Fibroblast of pulmonary artery (primary cell): ENCODE results near the gene NANP.

Experiments
- DNase-seq: peaks from one replicate; pipeline ENCODE4 v3.0.0-alpha.2; 2010; ENCODE audit warnings: low read depth
- H3K4me3 ChIP-seq: replicated peaks from 2 replicates; pipeline ENCODE4 v1.5.1; 2011; ENCODE audit warnings: low read depth, mild to moderate bottlenecking, control low read depth, low read length, moderate library complexity
- TF ChIP-seq, protein P1 (sequence below): IDR thresholded peaks from 2 replicates; pipeline ENCODE4 v1.5.1; 2011; ENCODE audit warnings: mild to moderate bottlenecking, control low read depth, low read length, inconsistent platforms; ENCODE audit errors: missing control alignments

NANP gene

DNA sequence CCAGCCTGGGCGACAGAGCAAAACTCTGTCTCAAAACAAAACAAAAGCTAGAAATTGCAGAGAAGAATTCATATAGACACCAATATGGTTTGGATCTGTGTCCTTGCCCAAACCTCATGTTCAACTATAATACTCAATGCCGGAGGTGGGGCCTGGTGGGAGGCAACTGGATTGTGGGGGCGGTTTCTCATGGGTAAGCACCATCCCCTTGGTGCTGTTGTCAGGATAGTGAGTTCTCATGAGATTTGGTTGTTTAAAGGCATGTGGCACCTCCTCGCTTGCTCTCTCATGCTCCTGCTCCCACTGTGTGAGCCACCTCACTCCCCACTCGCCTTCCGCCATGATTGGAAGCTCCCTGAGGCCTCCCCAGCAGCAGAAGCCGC is 53.7 kb downstream of the NANP start:
- no peak overlapping the region for H3K4me3 ChIP-seq
- TF ChIP-seq, protein P1, sequence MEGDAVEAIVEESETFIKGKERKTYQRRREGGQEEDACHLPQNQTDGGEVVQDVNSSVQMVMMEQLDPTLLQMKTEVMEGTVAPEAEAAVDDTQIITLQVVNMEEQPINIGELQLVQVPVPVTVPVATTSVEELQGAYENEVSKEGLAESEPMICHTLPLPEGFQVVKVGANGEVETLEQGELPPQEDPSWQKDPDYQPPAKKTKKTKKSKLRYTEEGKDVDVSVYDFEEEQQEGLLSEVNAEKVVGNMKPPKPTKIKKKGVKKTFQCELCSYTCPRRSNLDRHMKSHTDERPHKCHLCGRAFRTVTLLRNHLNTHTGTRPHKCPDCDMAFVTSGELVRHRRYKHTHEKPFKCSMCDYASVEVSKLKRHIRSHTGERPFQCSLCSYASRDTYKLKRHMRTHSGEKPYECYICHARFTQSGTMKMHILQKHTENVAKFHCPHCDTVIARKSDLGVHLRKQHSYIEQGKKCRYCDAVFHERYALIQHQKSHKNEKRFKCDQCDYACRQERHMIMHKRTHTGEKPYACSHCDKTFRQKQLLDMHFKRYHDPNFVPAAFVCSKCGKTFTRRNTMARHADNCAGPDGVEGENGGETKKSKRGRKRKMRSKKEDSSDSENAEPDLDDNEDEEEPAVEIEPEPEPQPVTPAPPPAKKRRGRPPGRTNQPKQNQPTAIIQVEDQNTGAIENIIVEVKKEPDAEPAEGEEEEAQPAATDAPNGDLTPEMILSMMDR: no peak
- no peak for DNase-seq

DNA sequence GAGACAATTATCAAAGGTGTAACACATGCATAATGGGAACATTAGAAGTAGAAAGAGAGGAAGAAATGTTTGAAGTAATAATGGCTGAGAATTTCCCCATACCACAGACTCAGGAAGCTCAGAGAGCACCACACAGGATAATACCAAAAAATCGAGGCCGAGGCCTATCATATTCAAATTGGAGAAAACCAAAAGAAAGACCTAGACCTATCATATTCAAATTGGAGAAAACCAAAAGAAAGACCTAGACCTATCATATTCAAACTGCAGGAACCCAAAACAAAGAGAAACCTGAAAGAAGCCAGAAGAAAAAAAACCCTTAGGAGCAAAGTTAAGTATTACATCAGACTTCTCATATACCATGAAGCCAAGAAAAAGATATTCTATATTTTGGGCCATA is 56.5 kb downstream of the NANP start:
- no peak overlapping the region for H3K4me3 ChIP-seq
- no peak for DNase-seq
- TF ChIP-seq, protein P1: no peak

DNA sequence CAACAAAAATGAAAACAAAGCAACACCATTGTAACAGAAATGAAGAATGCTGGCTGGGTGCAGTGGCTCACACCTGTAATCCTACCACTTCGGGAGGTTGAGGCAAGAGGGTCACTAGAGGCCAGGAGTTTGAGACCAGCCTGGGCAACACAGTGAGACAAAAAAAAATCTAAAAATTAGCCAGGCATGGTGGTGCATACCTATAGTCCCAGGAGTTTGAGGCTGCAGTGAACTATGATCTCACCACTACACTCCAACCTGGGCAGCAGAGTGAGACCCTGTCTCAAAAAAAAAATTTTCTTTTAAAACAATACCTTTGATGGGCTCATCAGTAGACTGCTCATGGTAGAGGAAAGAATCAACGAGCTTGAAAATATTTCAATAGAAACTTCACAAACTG is 57.0 kb downstream of the NANP start:
- H3K4me3 ChIP-seq: no peak overlapping the region
- TF ChIP-seq, protein P1: no peak
- DNase-seq: no peak

DNA sequence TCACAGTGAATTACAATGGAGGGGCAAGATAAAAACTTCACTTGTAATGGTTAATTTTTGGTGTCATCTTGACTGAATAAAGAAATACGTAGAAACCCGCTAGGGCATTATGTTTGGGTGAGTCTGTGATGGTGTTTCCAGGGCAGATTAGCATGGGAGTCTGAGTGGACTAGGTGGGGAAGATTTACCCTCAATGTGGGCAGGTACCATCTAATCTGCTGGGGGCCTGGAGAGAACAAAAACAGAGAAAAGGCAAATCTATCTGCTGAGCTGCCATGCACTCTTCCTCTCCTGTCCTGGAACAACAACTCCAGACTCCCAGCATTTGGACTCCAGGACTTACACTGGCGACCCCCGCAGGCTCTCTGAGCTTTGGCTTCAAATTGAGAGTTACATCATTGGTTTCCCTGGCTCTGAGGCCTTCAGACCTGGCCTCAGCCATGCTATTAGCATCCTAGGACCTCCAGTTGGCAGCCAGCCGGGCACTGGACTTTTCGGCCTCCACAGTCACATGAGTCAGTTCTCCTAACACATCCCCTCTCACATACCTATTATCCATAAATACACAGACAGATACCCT is 58.1 kb downstream of the NANP start:
- DNase-seq: no peak
- TF ChIP-seq, protein P1: no peak
- H3K4me3 ChIP-seq: no peak overlapping the region

DNA sequence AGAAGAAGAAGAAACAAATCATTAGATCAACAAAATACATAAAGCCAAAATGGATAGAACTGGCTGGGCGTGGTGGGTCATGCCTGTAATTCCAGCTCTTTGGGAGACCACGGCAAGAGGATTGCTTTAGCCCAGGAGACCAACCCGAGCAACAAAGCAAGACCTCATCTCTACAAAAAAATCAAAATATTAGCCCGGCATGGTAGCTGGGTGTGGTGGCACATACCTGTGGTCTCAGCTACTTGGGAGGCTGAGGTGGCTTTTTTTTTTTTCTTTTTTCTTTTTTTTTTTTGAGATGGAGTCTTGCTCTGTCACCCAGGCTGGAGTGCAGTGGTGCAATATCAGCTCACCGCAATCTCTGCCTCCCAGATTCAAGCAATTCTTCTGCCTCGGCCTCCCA is 59.9 kb downstream of the NANP start:
- DNase-seq: no peak
- TF ChIP-seq, protein P1: no peak
- no peak overlapping the region for H3K4me3 ChIP-seq

DNA sequence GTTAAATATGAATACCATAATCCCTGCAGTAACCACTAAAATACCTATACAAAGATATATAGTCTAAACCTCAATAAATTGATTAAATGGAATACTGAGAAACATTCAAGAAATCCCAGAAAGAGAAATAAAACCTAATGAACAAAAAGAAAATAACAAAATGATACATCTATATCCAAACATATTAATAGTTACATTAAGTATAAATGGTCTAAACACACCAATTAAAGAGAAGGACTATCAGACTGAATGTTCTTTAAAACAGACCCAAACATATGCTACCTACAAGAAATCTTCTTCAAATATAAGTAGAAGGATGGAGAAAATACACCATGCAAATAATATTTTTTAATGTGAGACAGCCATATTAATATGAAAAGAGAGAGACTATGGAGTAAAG is 60.5 kb downstream of the NANP start:
- TF ChIP-seq, protein P1: no peak
- no peak overlapping the region for H3K4me3 ChIP-seq

More for the DNA sequence above, 60.5 kb downstream of the NANP start:
- no peak for DNase-seq
